ENCODE measurements around the gene GOLGB1. TPM values are rescaled to one million over a fixed set of nuclear protein-coding genes. Genes with fewer than 3 reads are reported as not detected.
"Not testable (repeated sequence)": the region's sequence is repeated elsewhere in the genome, so short reads cannot be mapped to it uniquely, and the experiment has no call there.

GOLGB1 gene
- total RNA-seq, 1 donor from 2014 or later = 33.2 TPM

GRCh38 chr3:121690777-121691405 lies 58.6 kb downstream of the GOLGB1 start:
- intact Hi-C loops (cut with micrococcal nuclease) = no loop called here

- intact Hi-C loops (cut with micrococcal nuclease) = not testable (repeated sequence)
These were observed 60.8 kb downstream of the GOLGB1 start for GRCh38 chr3:121688747-121689146.

DNA sequence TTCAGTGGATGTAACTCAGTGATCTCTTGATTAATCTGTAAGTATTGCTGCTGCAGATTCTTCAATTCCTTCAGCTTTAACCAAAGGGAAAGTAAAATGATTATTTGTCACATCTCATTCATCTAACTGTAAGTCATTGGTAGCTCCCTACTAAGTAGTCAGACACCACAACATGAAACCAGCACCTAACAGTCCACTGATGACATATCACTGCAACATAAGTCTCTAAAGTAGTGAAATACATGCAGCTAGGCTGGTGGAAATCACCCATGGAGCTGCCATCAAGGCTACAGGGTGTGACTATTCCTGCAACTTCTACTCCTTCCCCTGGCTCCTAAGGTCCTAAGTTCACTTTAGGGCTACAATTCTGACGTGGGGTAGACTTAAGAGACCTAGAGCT lies 67.7 kb downstream of the GOLGB1 start:
- intact Hi-C loops (cut with micrococcal nuclease) = no loop called here

GRCh38 chr3:121677141-121677540 lies 72.4 kb downstream of the GOLGB1 start:
- intact Hi-C loops (cut with micrococcal nuclease) = no loop called here

DNA sequence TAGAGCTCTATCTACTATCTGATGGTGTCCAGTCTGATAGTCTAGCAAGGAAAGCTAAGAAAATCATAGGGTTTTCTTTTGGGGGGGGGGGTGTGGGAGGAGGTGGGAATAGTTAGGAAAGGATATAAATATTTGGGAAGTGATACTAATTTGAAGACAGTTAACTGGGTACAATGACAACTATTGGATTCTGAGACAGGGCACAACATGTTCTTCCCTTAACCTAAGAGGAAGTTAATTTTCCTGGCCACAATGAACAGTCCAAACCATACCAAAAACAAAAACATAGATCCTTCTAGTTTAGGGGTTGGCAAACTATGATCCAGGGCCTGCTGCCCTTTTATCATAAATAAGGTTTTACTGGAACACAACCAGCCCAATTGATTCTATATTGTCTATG lies 78.9 kb downstream of the GOLGB1 start:
- intact Hi-C loops (cut with micrococcal nuclease) = no loop called here

- intact Hi-C loops (cut with micrococcal nuclease) = no loop called here
These were observed 82.2 kb downstream of the GOLGB1 start for GRCh38 chr3:121667333-121667732.

DNA sequence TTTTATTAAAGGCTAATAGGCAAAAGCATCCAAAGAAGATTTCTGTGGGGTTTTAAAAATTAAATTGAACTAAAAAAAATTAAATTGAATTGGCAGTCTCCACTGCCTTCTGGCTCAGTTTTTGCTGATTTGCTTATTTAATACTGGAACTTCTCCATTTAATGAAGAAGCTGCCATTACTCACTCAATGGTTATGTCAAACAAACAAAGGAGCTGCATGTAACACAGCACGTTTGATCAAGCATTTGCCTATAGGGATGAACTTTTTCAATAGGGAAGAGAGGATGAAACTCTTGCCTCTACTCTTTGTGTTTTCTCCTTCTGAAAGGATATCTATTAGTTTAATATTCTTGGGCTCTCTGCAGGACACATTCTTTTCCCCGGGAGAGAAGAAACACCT lies 84.1 kb downstream of the GOLGB1 start:
- intact Hi-C loops (cut with micrococcal nuclease) = no loop called here

- intact Hi-C loops (cut with micrococcal nuclease) = loop anchor here (5.0 kb wide), 1 partner anchor 429 kb away; no protein-coding TSS in a partner anchor
These were observed 86.2 kb downstream of the GOLGB1 start for GRCh38 chr3:121663171-121663847.

- intact Hi-C loops (cut with micrococcal nuclease) = loop anchor here (5.0 kb wide), 1 partner anchor 430 kb away; no protein-coding TSS in a partner anchor
These were observed 86.8 kb downstream of the GOLGB1 start for GRCh38 chr3:121662742-121663141.

- intact Hi-C loops (cut with micrococcal nuclease) = loop anchor here (2.0 to 5.0 kb wide), 2 partner anchors 431 to 755 kb away; partner anchors contain the start of gene WDR5B
These were observed 88.2 kb downstream of the GOLGB1 start for GRCh38 chr3:121661376-121661775.

DNA sequence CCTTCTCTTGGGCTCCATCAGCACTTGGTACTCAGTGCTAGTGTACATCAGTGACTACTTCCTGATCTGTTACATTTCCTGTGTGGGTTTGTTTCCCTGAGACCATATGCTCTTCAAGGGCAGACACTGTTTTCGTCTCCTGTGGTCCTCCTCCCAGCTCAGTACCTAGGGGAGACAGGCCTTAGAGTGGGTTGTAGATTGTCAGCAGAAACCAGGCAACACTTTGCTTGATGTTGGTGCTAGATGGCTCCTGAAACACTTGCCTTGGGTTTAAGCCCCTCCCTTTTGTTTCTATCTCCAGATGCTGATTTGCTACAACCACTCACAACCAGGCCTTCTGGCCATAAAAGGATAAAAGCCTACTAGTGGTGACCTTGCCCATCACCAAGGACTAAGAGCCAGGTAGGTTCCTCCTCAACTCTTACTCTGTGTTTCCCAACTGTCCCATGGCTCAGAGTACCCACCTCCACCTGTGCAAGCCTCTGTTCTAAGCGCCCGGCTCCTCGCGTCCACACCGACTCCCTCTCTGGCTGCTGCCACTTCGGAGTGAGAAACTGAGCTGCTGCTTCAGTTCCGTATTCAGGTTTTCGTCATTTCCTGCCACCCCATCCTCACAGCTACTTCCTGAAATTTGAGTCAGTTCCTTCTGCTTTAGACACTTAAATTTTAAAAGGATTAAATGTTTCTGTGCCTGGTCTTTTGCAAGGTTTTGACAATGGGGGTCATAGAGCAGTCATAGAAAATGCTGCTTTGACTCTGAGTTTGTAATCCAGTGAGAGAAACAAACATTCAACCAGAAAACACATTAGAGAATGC lies 89.0 kb downstream of the GOLGB1 start, which contains the start of gene HCLS1:
HCLS1 (minus strand) TSS at position 548 of the 816 bp plus-strand sequence. CDS start 2,556 bp downstream, outside the sequence.
- intact Hi-C loops (cut with micrococcal nuclease) = loop anchor here (1.0 to 5.0 kb wide), 6 partner anchors 89 to 756 kb away; partner anchors contain the start of genes EAF2, FAM162A, GOLGB1 and IQCB1

- intact Hi-C loops (cut with micrococcal nuclease) = loop anchor here (10.0 kb wide), 1 partner anchor 1135 kb away; the partner anchor contains the start of genes HSPBAP1 and SLC49A4
These were observed 90.0 kb downstream of the GOLGB1 start for GRCh38 chr3:121659586-121659985.

DNA sequence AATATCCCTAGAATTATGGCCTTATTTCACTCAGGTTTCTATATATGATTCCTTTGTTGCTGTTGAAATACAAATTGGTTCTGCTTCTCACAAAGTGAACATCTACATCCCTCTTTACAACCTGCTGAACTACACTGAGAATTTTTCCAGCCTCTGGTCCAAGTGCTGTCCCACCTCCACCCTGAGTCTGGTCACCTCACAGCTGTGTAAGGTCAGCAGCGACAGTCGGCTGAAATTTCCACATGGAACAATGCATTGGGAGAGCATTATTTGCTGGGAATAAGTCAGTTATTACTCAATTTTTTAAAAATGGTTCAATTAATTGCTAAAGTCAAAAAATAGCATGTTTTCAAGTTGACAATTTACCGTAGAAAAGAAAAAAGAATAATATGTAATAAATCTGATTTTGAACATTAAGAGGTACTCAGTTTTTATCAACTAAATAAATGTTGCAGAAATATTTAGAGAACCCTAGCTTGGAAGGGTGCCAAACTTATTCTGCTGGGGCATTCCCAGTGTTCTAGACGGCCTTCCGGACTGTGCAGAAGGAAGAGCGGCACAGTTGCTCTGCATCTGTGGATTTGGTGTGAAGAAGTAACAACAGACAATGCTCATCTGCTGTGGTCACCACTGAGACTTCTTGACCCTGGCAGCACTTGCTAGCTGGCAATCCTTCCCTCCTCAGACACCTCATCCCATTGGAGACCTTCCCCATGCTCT lies 90.7 kb downstream of the GOLGB1 start:
- intact Hi-C loops (cut with micrococcal nuclease) = loop anchor here (10.0 kb wide), 1 partner anchor 1136 kb away; the partner anchor contains the start of genes HSPBAP1 and SLC49A4

- intact Hi-C loops (cut with micrococcal nuclease) = loop anchor here (10.0 kb wide), 1 partner anchor 1140 kb away; the partner anchor contains the start of genes HSPBAP1 and SLC49A4
These were observed 94.8 kb downstream of the GOLGB1 start for GRCh38 chr3:121654493-121655385.

GRCh38 chr3:121651684-121652083 lies 97.9 kb downstream of the GOLGB1 start:
- intact Hi-C loops (cut with micrococcal nuclease) = loop anchor here (10.0 kb wide), 1 partner anchor 1143 kb away; the partner anchor contains the start of genes HSPBAP1 and SLC49A4

DNA sequence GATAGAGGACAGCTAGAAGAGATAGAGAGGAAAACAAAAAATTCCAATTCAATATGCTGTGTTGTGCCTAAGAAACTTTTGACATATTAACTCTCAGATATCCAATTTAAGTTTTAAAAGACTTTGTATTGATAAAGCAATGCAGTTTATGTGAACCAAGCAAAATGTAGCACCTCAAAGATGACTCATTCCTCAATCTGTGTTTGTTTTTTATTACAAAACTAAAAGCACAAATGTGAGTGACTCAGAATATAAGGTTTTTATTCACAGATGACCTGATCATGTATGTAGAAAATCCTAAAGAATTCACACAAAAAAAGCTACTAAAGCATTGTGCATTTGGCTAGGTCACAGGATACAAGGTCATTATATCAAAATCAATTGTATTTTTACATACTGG lies 99.9 kb downstream of the GOLGB1 start:
- intact Hi-C loops (cut with micrococcal nuclease) = loop anchor here (10.0 kb wide), 1 partner anchor 1145 kb away; the partner anchor contains the start of genes HSPBAP1 and SLC49A4

- intact Hi-C loops (cut with micrococcal nuclease) = no loop called here
These were observed 101.2 kb downstream of the GOLGB1 start for GRCh38 chr3:121648219-121648958.

DNA sequence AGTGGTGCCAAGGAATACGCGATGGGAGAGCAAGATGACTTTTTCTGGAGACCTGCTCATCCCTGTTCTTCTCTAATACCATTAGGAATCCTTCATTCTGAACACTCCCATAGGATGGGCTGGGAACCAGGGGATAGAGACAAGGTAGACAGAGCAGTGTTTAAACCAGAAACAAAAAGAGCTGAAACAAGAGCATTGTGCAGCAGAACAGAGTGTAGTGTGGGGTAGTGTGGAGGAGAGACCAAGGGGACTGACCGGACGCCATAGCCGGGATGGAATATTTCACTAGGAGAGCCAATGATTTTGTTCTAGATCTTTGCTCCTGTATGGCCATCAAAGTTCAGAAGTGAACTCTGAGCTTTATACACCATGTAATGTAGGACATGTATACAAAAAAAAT lies 104.5 kb downstream of the GOLGB1 start:
- intact Hi-C loops (cut with micrococcal nuclease) = no loop called here

Measured in T-helper 2 cell treated with Interferon-gamma antibody and Interleukin-4, amounts not matched to agents 100 ng/mL and 5 ng/mL, for 36 hours (primary cell).